Tibial artery (tissue), 4 donors: Measurements from ENCODE around the gene BTN1A1.

ENCODE experiments used
- DNase-seq, 2 donors: peaks; one replicate each; pipeline ENCODE4 v3.0.0-alpha.2; 2019
- H3K27ac ChIP-seq, 2 donors: fragments of 200-600 bp; sonication (generic) in 1 of 2; 1 replicate in 1 of 2; 2 replicates in 1 of 2; pipeline ENCODE4 v1.5.1; 2018 to 2019; ENCODE audit warnings: mild to moderate bottlenecking in 1 of 2
- H3K27me3 ChIP-seq, 2 donors: fragments of 200-600 bp; sonication (generic) in 1 of 2; one replicate each; pipeline versions ENCODE4 v1.5.1 to v1.6.0; 2016 to 2019
- H3K36me3 ChIP-seq, 3 donors: fragments of 200-600 bp; sonication (generic) in 2 of 3; one replicate each; pipeline ENCODE4 v1.5.1; 2016 to 2019; ENCODE audit warnings: mild to moderate bottlenecking in 2 of 3
- H3K4me1 ChIP-seq, 4 donors: fragments of 200-600 bp; sonication (generic) in 2 of 4; 1 replicate in 3 of 4; 2 replicates in 1 of 4; pipeline ENCODE4 v1.5.1; 2016 to 2019
- H3K4me3 ChIP-seq, 2 donors: fragments of 200-600 bp; sonication (generic) in 1 of 2; 1 replicate in 1 of 2; 2 replicates in 1 of 2; pipeline ENCODE4 v1.5.1; 2018 to 2019; ENCODE audit warnings: mild to moderate bottlenecking in 2 of 2
- H3K9me3 ChIP-seq, 3 donors: fragments of 200-600 bp; sonication (generic) in 1 of 3; one replicate each; pipeline ENCODE4 v1.5.1; 2016 to 2019
- CTCF ChIP-seq, 2 experiments: fragments of 200-600 bp in 1 of 2; fragments of 450-650 bp in 1 of 2; IDR thresholded peaks; one replicate each; pipeline ENCODE4 v1.5.1; 2017 to 2019; ENCODE audit warnings: antibody characterized with exemption in 2 of 2, mild to moderate bottlenecking in 1 of 2, moderate library complexity in 1 of 2
- intact Hi-C: fragments of 100-400 bp; cut with DNase I; formaldehyde crosslinking; loops from one replicate; pipeline ENCODE4 v1.15.0; 2023; ENCODE audit warnings: low total_unique reads

Gene BTN1A1

GRCh38 chr6:26491604-26492003, 8.5 kb upstream of the BTN1A1 start:
- Histone ChIP-seq H3K36me3 (no peaks in the 10 kb centered on the region), H3K27ac (no peak overlapping the region), H3K27me3 (peaks cover 0 to 5% of the 10 kb centered on the region in 2 donors), H3K4me3 (no peak overlapping the region), H3K9me3 (no peaks in the 10 kb centered on the region), H3K4me1 (no peaks in the 10 kb centered on the region)
- no peak for DNase-seq
- no peak for TF ChIP-seq CTCF (IDR thresholded peaks at IDR 0.05)
- intact Hi-C loops = no loop called here

GRCh38 chr6:26493258-26493657, 6.8 kb upstream of the BTN1A1 start:
- DNase-seq = no peak
- intact Hi-C loops = no loop called here

GRCh38 chr6:26494117-26494516, 6.0 kb upstream of the BTN1A1 start:
- Histone ChIP-seq H3K36me3 (no peaks in the 10 kb centered on the region), H3K27ac (no peak overlapping the region), H3K4me3 (no peak overlapping the region), H3K4me1 (no peaks in the 10 kb centered on the region), H3K27me3 (peaks cover 0 to 5% of the 10 kb centered on the region in 2 donors), H3K9me3 (no peaks in the 10 kb centered on the region)
- intact Hi-C loops = no loop called here
- DNase-seq = no peak
- TF ChIP-seq CTCF (IDR thresholded peaks at IDR 0.05) = no peak

More at GRCh38 chr6:26493258-26493657, 6.8 kb upstream of the BTN1A1 start:
- peak in 1 of 2 experiments; percentile 21 for TF ChIP-seq CTCF (IDR thresholded peaks at IDR 0.05)
- Histone ChIP-seq H3K27me3 (peaks cover 0 to 5% of the 10 kb centered on the region in 2 donors), H3K4me3 (no peak overlapping the region), H3K36me3 (no peaks in the 10 kb centered on the region), H3K9me3 (no peaks in the 10 kb centered on the region), H3K27ac (no peak overlapping the region), H3K4me1 (no peaks in the 10 kb centered on the region)

GRCh38 chr6:26495281-26495680, 4.8 kb upstream of the BTN1A1 start:
- Histone ChIP-seq H3K27ac (no peak overlapping the region), H3K9me3 (no peaks in the 10 kb centered on the region), H3K4me3 (no peak overlapping the region), H3K36me3 (no peaks in the 10 kb centered on the region), H3K27me3 (peaks cover 0 to 5% of the 10 kb centered on the region in 2 donors), H3K4me1 (no peaks in the 10 kb centered on the region)
- intact Hi-C loops = no loop called here
- DNase-seq = no peak
- no peak for TF ChIP-seq CTCF (IDR thresholded peaks at IDR 0.05)

GRCh38 chr6:26497610-26498009, 2.5 kb upstream of the BTN1A1 start:
- Histone ChIP-seq H3K9me3 (no peaks in the 10 kb centered on the region), H3K27me3 (peaks cover 2 to 26% of the 10 kb centered on the region in 2 donors), H3K27ac (no peak overlapping the region), H3K4me1 (peaks cover 0 to 12% (median 8%) of the 10 kb centered on the region in 4 donors), H3K4me3 (no peak overlapping the region), H3K36me3 (no peaks in the 10 kb centered on the region)
- intact Hi-C loops = no loop called here
- DNase-seq = no peak
- no peak for TF ChIP-seq CTCF (IDR thresholded peaks at IDR 0.05)

- H3K36me3 ChIP-seq = no peaks in the 10 kb centered on the region
- peak; percentile 39 to 68 for DNase-seq
- TF ChIP-seq CTCF (IDR thresholded peaks at IDR 0.05) = no peak
- H3K4me3 ChIP-seq = peak overlapping the region; percentile 15 to 48
- peaks cover 2 to 40% of the 10 kb centered on the region in 2 donors for H3K27me3 ChIP-seq
- peaks cover 0 to 12% (median 8%) of the 10 kb centered on the region in 4 donors for H3K4me1 ChIP-seq
- H3K27ac ChIP-seq = no peak overlapping the region
- no peaks in the 10 kb centered on the region for H3K9me3 ChIP-seq
- intact Hi-C loops = no loop called here
Observed at GRCh38 chr6:26501482-26501986, 1.4 kb downstream of the BTN1A1 start.
